HG03558 (cell line): Measurements from ENCODE around the gene TK1.
A peak's percentile ranks its signal among the peaks of the same experiment; 100 is the strongest.
"Not testable (repeated sequence)": the region's sequence is repeated elsewhere in the genome, so short reads cannot be mapped to it uniquely, and the experiment has no call there.

Source experiments
- ATAC-seq: cut with Tn5 transposase; IDR thresholded peaks from one replicate; pipeline ENCODE4 v1.9.1; 2021; ENCODE audit warnings: moderate number of reproducible peaks; ENCODE audit not compliant: unreplicated experiment; ENCODE audit errors: extremely low read depth

The TK1 gene

GRCh38 chr17:78186692-78187595 lies at the start of gene TK1, which contains the start of gene AFMID:
TSS of gene TK1 (minus strand) at chr17:78187052. CDS start at chr17:78186994, 58 bp downstream.
TSS of gene AFMID (plus strand) at chr17:78187362. CDS start at chr17:78187371, 9 bp downstream.
- ATAC-seq, result peak; percentile 74

DNA sequence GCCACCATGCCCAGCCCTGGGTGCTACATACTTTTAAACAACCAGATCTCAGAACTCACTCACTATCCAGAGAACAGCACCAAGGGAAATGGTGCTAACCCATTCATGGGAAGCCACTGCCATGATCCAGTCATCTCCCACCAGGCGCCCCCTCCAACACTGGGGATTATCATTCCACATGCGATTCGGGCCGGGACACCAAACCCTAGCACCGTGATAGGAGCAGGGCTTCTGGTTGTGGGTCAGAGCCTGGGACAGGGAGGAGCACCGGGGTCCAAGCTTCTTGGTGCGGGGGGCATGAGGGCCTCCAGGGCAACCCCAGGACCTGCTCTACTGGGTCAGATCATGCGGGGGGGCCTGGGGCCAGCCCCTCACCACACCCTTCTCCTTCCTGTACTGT lies 49.0 kb upstream of the TK1 start:
- no peak for ATAC-seq

- ATAC-seq, result not testable (repeated sequence)
These were observed 48.2 kb upstream of the TK1 start for GRCh38 chr17:78235022-78235421.

- no peak for ATAC-seq
These were observed 47.5 kb upstream of the TK1 start for GRCh38 chr17:78234261-78234865.

DNA sequence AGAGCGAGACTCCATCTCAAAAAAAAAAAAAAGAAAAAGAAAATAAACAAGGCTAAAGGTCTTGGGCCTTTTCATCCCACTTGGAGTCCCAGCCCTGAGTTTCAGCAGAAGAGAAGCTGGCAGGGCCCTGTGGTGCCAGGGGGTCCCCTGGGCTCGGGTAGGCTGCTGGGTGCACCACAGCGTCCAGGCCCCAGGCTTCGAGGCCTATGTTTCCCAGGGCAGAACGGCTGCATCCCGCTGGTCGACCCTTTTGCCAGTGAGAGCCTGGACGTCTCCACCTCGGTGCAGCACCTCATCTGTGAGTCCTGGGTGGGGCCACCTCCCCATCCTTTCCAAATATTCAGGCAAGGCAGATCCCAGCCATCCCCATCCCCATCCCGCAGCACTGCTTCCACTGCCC lies 46.8 kb upstream of the TK1 start:
- no peak for ATAC-seq

GRCh38 chr17:78232859-78233173 lies 46.0 kb upstream of the TK1 start:
- no peak for ATAC-seq

DNA sequence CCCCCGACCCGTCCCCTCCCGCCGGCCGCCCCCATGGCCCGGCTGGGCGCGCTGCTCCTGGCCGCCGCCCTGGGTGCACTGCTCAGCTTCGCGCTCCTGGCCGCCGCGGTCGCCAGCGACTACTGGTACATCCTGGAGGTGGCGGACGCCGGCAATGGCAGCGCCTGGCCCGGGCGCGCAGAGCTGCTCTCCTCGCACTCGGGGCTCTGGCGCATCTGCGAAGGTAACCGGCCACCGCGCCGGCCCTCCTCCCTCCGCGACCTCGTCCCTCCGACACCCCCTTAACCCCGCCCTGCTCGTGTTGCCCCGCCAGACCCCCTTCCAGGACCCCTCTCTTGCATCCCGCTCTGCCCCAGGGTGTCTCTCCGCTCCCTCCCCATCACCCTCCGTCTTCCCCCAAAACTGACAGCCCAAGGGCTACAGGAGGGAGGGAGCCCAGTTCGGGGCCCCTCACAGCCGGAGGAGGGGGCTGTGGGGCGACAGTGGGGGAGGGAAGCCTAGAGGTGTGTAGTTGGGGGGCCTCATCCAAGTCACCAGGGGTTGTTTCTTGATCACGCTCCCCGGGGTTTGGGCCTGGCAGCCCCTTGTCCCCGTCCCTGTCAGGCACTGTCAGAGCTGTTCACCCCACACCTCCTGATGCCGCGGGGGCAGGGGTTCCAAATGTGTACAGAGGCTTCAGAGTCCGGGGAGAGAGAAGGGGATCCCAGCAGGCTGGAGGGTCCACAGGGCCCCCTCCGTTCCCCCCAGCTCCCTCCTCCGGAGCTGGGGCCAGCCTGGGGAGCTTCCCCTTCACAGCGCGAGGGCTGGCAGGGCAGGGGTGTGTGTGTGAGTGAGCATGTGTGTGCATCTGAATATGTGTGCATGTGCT lies 45.4 kb upstream of the TK1 start:
- ATAC-seq, result no peak

GRCh38 chr17:78230996-78231935 lies 44.4 kb upstream of the TK1 start, which contains the start of gene TMEM235:
TSS of gene TMEM235 (plus strand) at chr17:78231631. CDS start at chr17:78232024, 393 bp downstream.
- ATAC-seq, result no peak

GRCh38 chr17:78230252-78230962 lies 43.6 kb upstream of the TK1 start:
- ATAC-seq, result no peak

GRCh38 chr17:78228176-78228575 lies 41.3 kb upstream of the TK1 start:
- no peak for ATAC-seq

DNA sequence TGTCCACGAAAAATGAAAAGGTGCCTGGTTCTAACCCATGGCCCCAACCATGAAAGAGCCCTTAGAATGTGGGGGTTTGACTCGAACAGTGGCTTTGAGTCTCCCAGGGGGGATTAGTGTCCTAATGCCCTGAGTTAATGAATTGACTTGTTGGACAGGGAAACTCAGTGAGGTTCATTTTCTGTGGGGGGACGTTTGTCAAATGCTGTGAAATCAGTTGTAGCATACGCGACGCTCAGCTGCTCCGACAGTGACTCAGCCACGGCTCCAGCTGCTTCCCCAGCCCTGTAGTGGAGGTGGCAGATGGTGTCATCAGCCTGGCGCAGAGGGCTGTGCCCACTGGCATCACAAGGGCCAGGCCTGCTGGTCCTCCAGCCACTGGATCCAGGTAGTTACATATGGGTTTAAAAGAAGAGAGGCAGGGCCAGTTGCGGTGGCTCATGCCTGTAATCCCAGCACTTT lies 40.6 kb upstream of the TK1 start:
- no peak for ATAC-seq

- no peak for ATAC-seq
These were observed 40.1 kb upstream of the TK1 start for GRCh38 chr17:78226759-78227454.

DNA sequence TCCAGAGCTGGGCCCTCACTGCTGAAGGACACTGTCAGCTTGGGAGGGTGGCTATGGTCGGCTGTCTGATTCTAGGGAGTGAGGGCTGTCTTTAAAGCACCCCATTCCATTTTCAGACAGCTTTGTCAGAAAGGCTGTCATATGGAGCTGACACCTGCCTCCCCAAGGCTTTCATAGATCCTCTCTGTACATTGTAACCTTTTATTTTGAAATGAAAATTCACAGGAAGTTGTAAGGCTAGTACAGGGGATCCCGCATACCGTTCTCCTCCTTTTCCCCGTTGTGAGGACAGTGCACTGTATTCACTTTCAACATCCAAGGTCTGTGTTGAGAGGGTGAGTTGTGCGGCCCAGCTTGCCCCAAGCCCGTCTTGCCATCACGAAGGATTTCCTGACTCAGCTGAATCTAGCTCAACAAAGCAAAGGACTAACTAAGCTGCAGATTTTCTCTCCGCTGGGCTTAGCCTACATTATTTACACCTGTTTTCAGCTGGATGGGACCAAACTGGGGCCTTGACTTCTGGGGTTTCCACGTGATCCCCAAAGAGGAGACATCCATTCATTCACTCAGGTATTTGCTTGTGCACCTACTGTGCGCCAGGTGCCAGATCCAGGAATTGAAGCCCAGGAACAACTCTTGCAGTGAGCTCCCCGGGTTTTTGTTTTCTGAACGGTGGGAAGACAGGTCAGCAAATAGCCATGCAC lies 39.4 kb upstream of the TK1 start:
- no peak for ATAC-seq

- ATAC-seq, result no peak
These were observed 38.4 kb upstream of the TK1 start for GRCh38 chr17:78225088-78225865.

DNA sequence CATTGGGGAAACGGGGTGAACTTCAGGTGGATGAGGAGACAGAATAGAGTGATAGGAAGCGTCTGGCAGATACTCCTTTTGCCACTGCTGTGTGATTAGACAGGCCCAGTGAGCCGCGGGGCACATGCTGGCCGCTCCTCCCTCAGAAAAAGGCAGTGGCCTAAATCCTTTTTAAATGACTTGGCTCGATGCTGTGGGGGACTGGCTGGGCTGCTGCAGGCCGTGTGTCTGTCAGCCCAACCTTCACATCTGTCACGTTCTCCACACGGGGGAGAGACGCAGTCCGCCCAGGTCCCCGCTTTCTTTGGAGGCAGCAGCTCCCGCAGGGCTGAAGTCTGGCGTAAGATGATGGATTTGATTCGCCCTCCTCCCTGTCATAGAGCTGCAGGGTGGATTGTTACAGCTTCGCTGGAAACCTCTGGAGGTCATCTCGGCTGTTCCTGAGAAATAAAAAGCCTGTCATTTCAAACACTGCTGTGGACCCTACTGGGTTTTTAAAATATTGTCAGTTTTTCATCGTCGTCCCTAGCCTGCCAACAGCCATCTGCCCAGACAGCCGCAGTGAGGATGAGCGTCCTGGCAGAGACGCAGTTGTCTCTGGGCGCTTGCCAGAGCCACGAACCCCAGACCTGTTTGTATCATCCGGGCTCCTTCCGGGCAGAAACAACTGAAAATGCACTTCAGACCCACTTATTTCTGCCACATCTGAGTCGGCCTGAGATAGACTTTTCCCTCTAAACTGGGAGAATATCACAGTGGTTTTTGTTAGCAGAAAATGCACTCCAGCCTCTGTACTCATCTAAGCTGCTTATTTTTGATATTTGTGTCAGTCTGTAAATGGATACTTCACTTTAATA lies 37.6 kb upstream of the TK1 start:
- ATAC-seq, result no peak

DNA sequence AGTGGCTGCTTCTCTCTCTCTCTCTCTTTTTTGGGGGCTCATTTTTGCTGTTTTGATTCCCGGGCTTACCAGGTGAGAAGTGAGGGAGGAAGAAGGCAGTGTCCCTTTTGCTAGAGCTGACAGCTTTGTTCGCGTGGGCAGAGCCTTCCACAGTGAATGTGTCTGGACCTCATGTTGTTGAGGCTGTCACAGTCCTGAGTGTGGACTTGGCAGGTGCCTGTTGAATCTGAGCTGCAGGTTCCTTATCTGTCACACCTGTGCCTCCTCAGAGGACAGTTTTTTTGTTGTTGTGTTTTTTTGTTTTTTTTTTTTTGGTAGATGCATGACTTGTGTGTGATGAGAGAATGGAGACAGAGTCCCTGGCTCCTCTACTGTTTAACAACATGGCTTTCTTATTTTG lies 36.9 kb upstream of the TK1 start:
- ATAC-seq, result no peak
